ENCODE data around the gene PRDM5.
A peak's percentile ranks its signal among the peaks of the same experiment; 100 is the strongest.

PRDM5 gene

GRCh38 chr4:120718979-120719566, 203.5 kb downstream of the PRDM5 start:
- in situ Hi-C loops (cut with HindIII; ENCODE audit: low sequenced_read_pairs), result no loop called here
- peak; percentile 31 for DNase-seq (ENCODE audit: low read depth)
- H3K4me3 ChIP-seq (ENCODE audit: low read depth, low read length), result no peak overlapping the region
- peak; percentile 87 for TF ChIP-seq CTCF (IDR thresholded peaks at IDR 0.05; ENCODE audit: low read depth, low read length, missing control alignments)

- in situ Hi-C loops (cut with HindIII; ENCODE audit: low sequenced_read_pairs), result no loop called here
- H3K4me3 ChIP-seq (ENCODE audit: low read depth, low read length), result no peak overlapping the region
- no peak for DNase-seq (ENCODE audit: low read depth)
- no peak for TF ChIP-seq CTCF (IDR thresholded peaks at IDR 0.05; ENCODE audit: low read depth, low read length, missing control alignments)
Observed at GRCh38 chr4:120716346-120716745, 206.2 kb downstream of the PRDM5 start.

- in situ Hi-C loops (cut with HindIII; ENCODE audit: low sequenced_read_pairs), result no loop called here
- no peak for TF ChIP-seq CTCF (IDR thresholded peaks at IDR 0.05; ENCODE audit: low read depth, low read length, missing control alignments)
- no peak for DNase-seq (ENCODE audit: low read depth)
- H3K4me3 ChIP-seq (ENCODE audit: low read depth, low read length), result no peak overlapping the region
Observed at GRCh38 chr4:120714417-120715010, 208.0 kb downstream of the PRDM5 start.

- DNase-seq (ENCODE audit: low read depth), result no peak
- no peak for TF ChIP-seq CTCF (IDR thresholded peaks at IDR 0.05; ENCODE audit: low read depth, low read length, missing control alignments)
- no peak overlapping the region for H3K4me3 ChIP-seq (ENCODE audit: low read depth, low read length)
- in situ Hi-C loops (cut with HindIII; ENCODE audit: low sequenced_read_pairs), result no loop called here
Observed at GRCh38 chr4:120709991-120710390, 212.5 kb downstream of the PRDM5 start.

GRCh38 chr4:120704538-120704937, 218.0 kb downstream of the PRDM5 start:
- TF ChIP-seq CTCF (IDR thresholded peaks at IDR 0.05; ENCODE audit: low read depth, low read length, missing control alignments), result no peak
- in situ Hi-C loops (cut with HindIII; ENCODE audit: low sequenced_read_pairs), result no loop called here
- no peak overlapping the region for H3K4me3 ChIP-seq (ENCODE audit: low read depth, low read length)
- no peak for DNase-seq (ENCODE audit: low read depth)

- in situ Hi-C loops (cut with HindIII; ENCODE audit: low sequenced_read_pairs), result no loop called here
Observed at GRCh38 chr4:120703908-120704307, 218.6 kb downstream of the PRDM5 start.

More at GRCh38 chr4:120703908-120704307, 218.6 kb downstream of the PRDM5 start:
- no peak for TF ChIP-seq CTCF (IDR thresholded peaks at IDR 0.05; ENCODE audit: low read depth, low read length, missing control alignments)
- H3K4me3 ChIP-seq (ENCODE audit: low read depth, low read length), result no peak overlapping the region
- DNase-seq (ENCODE audit: low read depth), result no peak

All from astrocyte of the cerebellum (primary cell).